Measurements from ENCODE around the gene MBTPS2.

MBTPS2 gene

DNA sequence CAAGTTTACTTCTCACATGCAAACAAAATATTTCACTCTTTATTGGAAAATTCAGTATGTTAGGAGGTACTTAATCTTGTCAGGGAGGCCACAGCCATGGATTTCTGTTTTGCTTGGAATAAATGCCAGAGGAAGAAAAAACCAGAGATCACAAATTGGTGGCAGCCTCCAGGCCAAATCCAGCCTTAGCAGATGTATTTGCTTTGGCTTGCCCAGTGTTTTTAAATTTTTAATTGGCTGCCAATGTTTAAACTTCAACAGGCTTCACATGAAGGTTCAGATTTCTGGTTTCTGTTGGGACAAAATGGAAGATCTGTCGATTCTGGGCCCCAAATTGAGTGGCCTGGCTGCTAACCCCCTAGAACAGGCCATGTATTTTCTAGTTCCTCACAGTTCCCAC is 35.6 kb downstream of the MBTPS2 start:
- TF ChIP-seq, protein P1, sequence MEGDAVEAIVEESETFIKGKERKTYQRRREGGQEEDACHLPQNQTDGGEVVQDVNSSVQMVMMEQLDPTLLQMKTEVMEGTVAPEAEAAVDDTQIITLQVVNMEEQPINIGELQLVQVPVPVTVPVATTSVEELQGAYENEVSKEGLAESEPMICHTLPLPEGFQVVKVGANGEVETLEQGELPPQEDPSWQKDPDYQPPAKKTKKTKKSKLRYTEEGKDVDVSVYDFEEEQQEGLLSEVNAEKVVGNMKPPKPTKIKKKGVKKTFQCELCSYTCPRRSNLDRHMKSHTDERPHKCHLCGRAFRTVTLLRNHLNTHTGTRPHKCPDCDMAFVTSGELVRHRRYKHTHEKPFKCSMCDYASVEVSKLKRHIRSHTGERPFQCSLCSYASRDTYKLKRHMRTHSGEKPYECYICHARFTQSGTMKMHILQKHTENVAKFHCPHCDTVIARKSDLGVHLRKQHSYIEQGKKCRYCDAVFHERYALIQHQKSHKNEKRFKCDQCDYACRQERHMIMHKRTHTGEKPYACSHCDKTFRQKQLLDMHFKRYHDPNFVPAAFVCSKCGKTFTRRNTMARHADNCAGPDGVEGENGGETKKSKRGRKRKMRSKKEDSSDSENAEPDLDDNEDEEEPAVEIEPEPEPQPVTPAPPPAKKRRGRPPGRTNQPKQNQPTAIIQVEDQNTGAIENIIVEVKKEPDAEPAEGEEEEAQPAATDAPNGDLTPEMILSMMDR (IDR thresholded peaks at IDR 0.05; ENCODE audit: borderline replicate concordance, insufficient read depth, low read depth, low read length): no peak
- H3K4me3 ChIP-seq (ENCODE audit: low read depth, low read length): no peak overlapping the region

DNA sequence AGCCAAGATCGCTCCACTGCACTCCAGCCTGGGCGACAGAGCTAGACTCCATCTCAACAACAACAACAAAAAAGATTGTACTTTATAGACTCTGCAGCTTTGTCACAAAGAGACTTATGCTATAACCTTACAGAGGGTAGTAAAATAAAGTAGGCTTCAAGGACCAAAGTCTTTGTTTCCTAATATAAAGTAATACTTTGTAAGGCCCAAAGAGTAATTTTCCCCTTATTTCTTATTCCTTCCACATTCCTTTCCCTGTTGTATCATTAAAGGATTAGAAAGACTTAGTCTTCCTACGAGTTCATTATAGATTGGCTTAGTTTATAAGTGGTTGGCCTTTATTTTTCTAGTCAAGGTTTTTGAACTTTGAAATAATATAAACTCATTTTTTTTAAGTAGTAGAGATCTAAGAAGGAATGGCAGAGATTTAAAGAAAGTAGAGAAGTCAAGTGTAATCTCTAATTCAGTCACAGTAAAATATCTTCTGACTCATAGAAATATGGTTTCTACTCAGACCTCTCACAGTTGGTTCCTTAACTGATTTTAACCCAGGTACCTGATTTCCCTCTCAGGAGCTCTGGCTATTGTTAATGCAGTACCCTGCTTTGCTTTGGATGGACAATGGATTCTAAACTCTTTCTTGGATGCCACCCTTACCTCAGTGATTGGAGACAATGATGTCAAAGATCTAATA is 42.6 kb downstream of the MBTPS2 start:
- TF ChIP-seq, protein P1 (IDR thresholded peaks at IDR 0.05; ENCODE audit: borderline replicate concordance, insufficient read depth, low read depth, low read length): no peak
- H3K4me3 ChIP-seq (ENCODE audit: low read depth, low read length): no peak overlapping the region

DNA sequence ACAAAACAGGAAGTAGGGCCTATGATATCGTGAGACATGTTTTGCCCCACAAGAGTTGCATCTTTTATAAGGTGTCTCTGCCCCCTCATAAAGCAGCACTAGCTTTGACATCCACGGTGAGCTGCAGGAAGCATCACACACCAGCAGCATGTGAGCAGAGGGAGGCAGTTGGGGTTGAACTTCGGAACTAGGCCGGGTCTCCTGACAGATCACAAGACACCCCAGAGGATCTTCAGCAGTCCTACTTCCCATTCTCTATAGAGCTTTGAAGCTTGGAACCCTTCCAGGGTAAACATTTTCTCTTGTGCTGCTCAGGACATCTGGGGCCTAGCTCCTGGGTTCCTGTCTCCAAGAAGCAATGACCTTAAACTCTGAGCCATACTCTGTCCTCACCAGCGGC is 43.8 kb downstream of the MBTPS2 start:
- no peak overlapping the region for H3K4me3 ChIP-seq (ENCODE audit: low read depth, low read length)
- TF ChIP-seq, protein P1 (IDR thresholded peaks at IDR 0.05; ENCODE audit: borderline replicate concordance, insufficient read depth, low read depth, low read length): no peak

- TF ChIP-seq, protein P1 (IDR thresholded peaks at IDR 0.05; ENCODE audit: borderline replicate concordance, insufficient read depth, low read depth, low read length): no peak
Observed at GRCh38 chrX:21885568-21885967, 46.2 kb downstream of the MBTPS2 start.

GRCh38 chrX:21905313-21905712 is 65.9 kb downstream of the MBTPS2 start:
- no peak overlapping the region for H3K4me3 ChIP-seq (ENCODE audit: low read depth, low read length)

More at GRCh38 chrX:21885568-21885967, 46.2 kb downstream of the MBTPS2 start:
- no peak overlapping the region for H3K4me3 ChIP-seq (ENCODE audit: low read depth, low read length)

GRCh38 chrX:21905953-21906352 is 66.5 kb downstream of the MBTPS2 start:
- H3K4me3 ChIP-seq (ENCODE audit: low read depth, low read length): no peak overlapping the region
- TF ChIP-seq, protein P1 (IDR thresholded peaks at IDR 0.05; ENCODE audit: borderline replicate concordance, insufficient read depth, low read depth, low read length): no peak

More at GRCh38 chrX:21905313-21905712, 65.9 kb downstream of the MBTPS2 start:
- TF ChIP-seq, protein P1 (IDR thresholded peaks at IDR 0.05; ENCODE audit: borderline replicate concordance, insufficient read depth, low read depth, low read length): no peak

GRCh38 chrX:21907260-21907659 is 67.8 kb downstream of the MBTPS2 start:
- TF ChIP-seq, protein P1 (IDR thresholded peaks at IDR 0.05; ENCODE audit: borderline replicate concordance, insufficient read depth, low read depth, low read length): no peak

More at GRCh38 chrX:21907260-21907659, 67.8 kb downstream of the MBTPS2 start:
- H3K4me3 ChIP-seq (ENCODE audit: low read depth, low read length): no peak overlapping the region

All from GM12875 (cell line).